Epithelial cell of proximal tubule (primary cell): Measurements from ENCODE around the gene MRGPRE. TPM values are rescaled to one million over a fixed set of nuclear protein-coding genes. Genes with fewer than 3 reads are reported as not detected.

Experiments
- DNase-seq: peaks from one replicate; pipeline ENCODE4 v3.0.0-alpha.2; 2011; ENCODE audit warnings: low read depth
- H3K4me3 ChIP-seq: 2 replicates; pipeline ENCODE4 v1.5.1; 2011; ENCODE audit warnings: low read depth, mild to moderate bottlenecking, low read length
- CTCF ChIP-seq: conservative IDR thresholded peaks from 2 replicates; pipeline ENCODE4 v1.5.1; 2012; ENCODE audit warnings: low read depth, mild to moderate bottlenecking, low read length
- total RNA-seq: library from RNA; depleted of rRNA; stranded (reverse); fragments of >200 nt; gene quantifications from 2 replicates; pipeline ENCODE4 v1.2.3, GENCODE V29; 2015

Gene MRGPRE
- total RNA-seq, 1 donor from 2014 or later, result not detected

DNA sequence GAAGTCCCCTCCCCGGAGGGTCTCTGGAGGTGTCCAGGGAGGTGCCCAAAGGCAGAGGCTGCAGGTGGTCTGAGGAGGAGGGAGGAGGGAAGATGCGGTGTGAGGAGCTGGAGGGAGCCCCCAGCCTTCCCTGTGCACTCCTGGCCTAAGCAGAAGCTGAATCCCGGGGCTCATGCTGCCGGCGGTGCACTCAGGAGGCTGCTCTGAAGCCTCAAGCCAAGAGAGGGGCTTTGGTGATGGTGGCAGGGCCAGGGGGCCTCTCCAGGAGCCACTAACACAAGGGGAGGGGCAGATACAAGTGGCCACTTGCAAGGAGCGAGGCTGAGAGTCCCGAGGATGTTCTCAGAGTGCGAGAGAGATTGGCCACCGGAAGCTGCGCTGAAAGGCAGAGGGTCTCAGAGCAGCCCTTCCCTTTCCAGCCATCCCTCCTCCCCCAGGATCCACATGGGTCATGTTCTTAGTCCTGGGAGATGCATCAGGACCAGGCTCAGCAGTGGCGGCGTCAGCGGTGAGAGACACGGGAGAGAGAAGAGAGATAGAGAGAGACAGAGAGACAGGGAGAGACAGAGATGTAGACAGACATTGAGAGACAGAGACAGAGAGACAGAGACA, 12.8 kb downstream of the MRGPRE start:
- DNase-seq, result no peak
- no peak for TF ChIP-seq CTCF
- no peak overlapping the region for H3K4me3 ChIP-seq

DNA sequence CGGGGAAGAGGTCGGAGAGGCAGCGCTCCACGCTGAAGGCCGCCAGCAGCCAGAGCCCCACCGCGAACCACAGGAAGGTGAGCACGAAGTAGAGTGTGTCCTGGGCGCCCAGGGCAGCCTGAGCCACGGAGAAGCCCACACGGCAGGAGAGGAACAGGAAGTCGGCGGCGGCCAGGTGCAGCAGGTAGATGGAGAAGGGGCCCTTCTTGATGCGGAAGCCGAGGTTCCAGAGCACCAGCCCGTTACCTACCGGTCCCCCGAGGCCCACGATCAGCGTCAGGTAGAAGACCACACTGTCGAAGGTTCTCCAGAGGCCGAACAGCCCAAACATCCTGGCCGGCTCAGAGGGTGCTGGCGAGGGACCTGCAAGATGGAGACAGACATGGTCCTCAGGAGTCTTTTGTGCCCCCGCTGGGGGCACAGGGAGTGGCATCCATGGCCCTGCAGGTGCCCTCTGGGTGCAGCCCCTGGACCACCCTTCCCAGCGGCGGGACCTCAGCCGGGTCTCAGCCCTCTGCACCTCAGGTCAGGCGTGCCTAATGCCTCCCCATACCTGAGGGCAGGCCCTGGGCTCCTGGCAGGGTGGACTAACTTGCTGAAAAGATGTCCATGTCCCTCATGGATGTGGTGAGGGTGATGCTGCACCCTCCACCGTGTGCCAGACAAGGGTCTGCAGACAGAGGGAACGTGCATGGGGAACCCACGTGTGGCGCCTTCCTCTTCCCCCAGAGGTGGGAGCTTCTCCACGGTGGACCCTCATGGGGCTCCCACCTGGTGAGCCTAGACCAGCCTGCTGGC, 13.5 kb downstream of the MRGPRE start, which contains the start of gene MRGPRG:
Gene MRGPRG (minus strand): TSS at position 331 of the 798 bp plus-strand sequence. CDS start 0 bp downstream, at position 331.
- no peak for TF ChIP-seq CTCF
- DNase-seq, result no peak
- H3K4me3 ChIP-seq, result no peak within 1 kb of the TSS

- no peak overlapping the region for H3K4me3 ChIP-seq
- TF ChIP-seq CTCF, result no peak
- DNase-seq, result no peak
Observed at GRCh38 chr11:3217818-3218482, 14.3 kb downstream of the MRGPRE start.

DNA sequence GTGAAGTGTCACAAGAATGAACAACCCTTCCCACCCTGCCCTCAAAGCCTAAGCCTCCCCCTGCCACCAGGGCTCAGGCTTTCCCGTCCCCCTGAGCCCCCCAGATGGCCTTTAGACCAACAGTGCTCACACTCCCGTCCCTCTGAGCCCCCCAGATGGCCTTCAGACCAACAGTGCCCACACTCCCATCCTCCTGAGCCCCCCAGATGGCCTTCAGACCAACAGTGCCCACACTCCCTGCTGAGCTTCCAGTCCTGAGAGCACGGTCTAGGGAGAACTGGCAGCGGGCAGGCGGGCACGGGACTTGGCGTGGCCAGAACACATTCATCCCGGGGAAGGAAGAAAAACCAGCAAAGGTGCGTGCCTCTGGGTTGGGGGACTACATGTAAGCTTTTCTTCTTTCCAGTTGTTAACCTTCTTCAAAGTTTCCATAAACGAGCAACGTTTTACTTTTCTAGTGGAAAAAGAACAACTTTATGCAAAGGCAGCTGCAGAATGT, 16.1 kb downstream of the MRGPRE start:
- no peak for TF ChIP-seq CTCF
- DNase-seq, result no peak
- H3K4me3 ChIP-seq, result no peak overlapping the region

GRCh38 chr11:3215346-3216026, 16.7 kb downstream of the MRGPRE start:
- H3K4me3 ChIP-seq, result no peak overlapping the region
- no peak for DNase-seq
- no peak for TF ChIP-seq CTCF

DNA sequence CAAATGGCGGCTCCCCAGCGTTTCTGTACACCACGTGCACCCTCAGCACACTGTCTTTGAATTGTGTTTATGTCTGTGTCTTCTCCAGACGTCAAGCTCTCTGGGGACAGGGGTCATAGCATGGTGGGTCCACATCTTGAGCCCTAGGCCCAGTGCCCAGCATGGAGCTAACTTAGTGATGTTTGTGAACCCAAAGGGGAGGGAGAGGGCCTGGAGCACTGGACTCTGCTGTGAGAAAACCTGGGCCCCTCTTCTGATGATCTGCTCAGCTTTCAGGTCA, 17.9 kb downstream of the MRGPRE start:
- DNase-seq, result no peak
- no peak overlapping the region for H3K4me3 ChIP-seq
- no peak for TF ChIP-seq CTCF
